Choroid plexus epithelial cell (primary cell): ENCODE results near the gene GZMH.

ENCODE experiments used
- DNase-seq: peaks from one replicate; pipeline ENCODE4 v3.0.0-alpha.2; 2010; ENCODE audit warnings: low read depth
- H3K4me3 ChIP-seq: 2 replicates; pipeline ENCODE4 v1.5.1; 2011; ENCODE audit warnings: low read depth, mild to moderate bottlenecking, control low read depth, low read length, moderate library complexity
- TF ChIP-seq, protein P1 (sequence below): conservative IDR thresholded peaks from 2 replicates; pipeline ENCODE4 v1.5.1; 2011; ENCODE audit warnings: low read depth, mild to moderate bottlenecking, control low read depth, inconsistent platforms, low read length, moderate library complexity

GZMH gene

DNA sequence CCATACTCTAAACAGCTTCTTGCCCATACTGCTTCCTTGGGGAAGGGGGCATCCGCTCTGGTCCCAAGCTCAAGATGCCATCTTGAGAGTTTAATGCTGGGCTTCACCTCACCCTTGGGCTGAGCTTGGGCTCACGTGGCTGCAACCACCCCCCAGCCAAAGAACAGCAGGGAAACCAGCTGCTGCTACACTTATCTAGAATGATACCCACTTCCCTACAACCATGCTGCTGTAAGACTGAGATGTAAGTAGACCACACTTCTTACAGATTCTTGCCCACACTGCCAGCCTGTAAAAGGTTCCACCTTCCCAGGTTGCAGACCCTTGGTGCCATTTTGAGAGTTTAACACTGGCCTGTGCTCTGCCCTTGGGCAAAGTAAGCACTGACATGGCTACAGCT is 43.2 kb downstream of the GZMH start:
- DNase-seq: no peak
- TF ChIP-seq, protein P1, sequence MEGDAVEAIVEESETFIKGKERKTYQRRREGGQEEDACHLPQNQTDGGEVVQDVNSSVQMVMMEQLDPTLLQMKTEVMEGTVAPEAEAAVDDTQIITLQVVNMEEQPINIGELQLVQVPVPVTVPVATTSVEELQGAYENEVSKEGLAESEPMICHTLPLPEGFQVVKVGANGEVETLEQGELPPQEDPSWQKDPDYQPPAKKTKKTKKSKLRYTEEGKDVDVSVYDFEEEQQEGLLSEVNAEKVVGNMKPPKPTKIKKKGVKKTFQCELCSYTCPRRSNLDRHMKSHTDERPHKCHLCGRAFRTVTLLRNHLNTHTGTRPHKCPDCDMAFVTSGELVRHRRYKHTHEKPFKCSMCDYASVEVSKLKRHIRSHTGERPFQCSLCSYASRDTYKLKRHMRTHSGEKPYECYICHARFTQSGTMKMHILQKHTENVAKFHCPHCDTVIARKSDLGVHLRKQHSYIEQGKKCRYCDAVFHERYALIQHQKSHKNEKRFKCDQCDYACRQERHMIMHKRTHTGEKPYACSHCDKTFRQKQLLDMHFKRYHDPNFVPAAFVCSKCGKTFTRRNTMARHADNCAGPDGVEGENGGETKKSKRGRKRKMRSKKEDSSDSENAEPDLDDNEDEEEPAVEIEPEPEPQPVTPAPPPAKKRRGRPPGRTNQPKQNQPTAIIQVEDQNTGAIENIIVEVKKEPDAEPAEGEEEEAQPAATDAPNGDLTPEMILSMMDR: no peak
- no peak overlapping the region for H3K4me3 ChIP-seq

DNA sequence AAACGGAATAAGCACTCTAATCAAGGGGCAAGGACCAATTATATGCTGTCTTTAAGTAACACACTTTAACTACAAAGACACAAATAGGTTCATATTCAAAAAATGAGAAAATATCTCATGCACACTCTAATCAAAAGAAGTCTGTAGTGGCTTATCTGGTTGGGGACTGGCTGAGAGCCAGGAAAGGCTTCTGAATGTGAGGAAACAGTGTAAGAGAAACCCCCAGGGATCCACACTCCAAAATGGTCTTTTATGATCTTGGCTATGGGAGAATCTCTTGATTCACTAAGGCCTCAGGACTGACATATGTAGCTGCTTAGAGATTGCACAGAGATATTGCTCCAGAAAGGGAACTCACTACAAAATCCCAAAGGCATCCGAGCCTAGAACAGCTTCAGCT is 43.7 kb downstream of the GZMH start:
- no peak overlapping the region for H3K4me3 ChIP-seq
- no peak for DNase-seq
- TF ChIP-seq, protein P1: no peak

DNA sequence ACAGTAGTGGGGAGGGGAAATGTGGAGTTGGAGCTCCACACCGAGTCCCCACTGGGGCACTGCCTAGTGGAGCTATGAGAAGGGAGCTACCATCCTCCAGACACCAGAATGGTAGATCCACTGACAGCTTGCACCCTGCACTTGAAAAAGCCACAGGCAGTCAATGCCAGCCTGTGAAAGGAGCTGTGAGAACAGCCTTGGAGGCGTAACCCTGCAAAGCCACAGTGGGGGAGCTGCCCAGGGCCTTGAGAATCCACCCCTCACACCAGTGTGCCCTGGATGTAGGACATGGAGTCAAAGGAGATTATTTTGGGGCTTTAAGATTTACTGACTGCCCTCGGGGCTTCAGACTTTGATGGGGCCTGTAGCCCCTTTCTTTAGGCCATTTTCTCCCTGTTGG is 46.0 kb downstream of the GZMH start:
- DNase-seq: no peak
- TF ChIP-seq, protein P1: no peak
- no peak overlapping the region for H3K4me3 ChIP-seq

GRCh38 chr14:24556756-24557155 is 52.7 kb downstream of the GZMH start:
- TF ChIP-seq, protein P1: no peak
- DNase-seq: no peak
- H3K4me3 ChIP-seq: no peak overlapping the region
